AG09319 (cell line): ENCODE data around the gene KPNA6.

Experiments
- DNase-seq: peaks from one replicate; pipeline ENCODE4 v3.0.0-alpha.2; 2010; ENCODE audit warnings: low read depth; ENCODE audit errors: extremely low read depth
- TF ChIP-seq, protein P1 (sequence below): IDR thresholded peaks from 2 replicates; pipeline ENCODE4 v1.5.1; 2011; ENCODE audit warnings: low read depth, mild to moderate bottlenecking, inconsistent platforms, low read length, moderate library complexity

KPNA6 gene

DNA sequence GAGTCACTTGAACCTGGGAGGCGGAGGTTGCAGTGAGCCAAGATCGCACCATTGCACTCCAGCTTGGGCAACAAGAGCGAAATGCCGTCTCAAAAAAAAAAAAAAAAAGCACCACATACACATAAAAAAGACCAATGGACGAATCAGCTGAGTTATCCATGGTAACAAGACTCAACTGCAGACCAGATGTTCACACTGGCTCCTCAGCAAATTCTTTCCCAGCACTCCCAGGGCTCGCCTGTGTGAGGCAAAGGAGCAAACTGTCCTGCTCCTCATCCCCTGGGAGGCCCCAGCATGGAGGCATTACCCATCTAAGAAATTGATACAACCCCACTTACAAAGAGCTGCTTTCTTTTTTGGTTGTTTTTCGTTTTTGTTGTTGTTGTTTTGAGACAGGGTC is 111.2 kb downstream of the KPNA6 start:
- no peak for DNase-seq
- TF ChIP-seq, protein P1, sequence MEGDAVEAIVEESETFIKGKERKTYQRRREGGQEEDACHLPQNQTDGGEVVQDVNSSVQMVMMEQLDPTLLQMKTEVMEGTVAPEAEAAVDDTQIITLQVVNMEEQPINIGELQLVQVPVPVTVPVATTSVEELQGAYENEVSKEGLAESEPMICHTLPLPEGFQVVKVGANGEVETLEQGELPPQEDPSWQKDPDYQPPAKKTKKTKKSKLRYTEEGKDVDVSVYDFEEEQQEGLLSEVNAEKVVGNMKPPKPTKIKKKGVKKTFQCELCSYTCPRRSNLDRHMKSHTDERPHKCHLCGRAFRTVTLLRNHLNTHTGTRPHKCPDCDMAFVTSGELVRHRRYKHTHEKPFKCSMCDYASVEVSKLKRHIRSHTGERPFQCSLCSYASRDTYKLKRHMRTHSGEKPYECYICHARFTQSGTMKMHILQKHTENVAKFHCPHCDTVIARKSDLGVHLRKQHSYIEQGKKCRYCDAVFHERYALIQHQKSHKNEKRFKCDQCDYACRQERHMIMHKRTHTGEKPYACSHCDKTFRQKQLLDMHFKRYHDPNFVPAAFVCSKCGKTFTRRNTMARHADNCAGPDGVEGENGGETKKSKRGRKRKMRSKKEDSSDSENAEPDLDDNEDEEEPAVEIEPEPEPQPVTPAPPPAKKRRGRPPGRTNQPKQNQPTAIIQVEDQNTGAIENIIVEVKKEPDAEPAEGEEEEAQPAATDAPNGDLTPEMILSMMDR: no peak

DNA sequence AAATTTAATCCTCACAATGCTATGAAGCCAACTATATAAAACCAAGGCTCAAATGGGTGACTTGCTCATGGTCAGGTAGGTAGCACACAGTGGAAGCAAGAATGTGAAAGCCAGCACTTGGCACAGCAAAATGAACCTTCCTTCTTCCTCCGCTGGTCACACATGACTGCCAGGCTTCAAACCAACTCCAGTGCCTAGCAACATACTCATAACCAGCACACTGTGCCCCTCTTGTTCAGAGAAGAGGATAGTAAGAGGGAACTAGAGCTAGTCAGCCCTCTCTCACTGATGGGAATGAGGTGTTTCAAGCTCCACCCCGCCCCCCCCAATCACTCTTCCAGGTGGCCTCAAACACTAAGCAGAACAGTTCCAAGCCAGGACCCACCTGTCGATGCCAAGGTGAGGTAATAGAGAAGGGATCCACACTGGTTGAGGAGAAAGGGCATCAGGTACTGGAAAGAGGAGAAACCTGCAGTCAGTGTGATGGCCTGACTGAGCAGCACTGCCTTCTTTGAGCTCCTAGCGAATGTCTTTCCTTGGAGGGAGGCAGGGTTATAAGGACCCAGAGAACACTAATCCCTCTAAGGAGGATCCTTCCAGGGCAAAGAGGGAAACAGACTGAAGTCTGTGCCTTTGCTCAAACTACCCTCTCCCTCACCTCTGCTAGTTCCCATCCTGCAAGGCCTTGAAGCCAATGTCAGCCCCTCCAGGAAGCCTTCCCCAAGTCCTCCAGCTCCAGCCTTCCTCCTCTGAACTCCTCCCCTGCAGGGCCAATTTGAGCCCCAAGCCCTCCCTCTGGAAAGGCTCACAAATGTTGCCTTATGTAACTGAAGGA is 113.1 kb downstream of the KPNA6 start:
- DNase-seq: no peak
- TF ChIP-seq, protein P1: no peak

DNA sequence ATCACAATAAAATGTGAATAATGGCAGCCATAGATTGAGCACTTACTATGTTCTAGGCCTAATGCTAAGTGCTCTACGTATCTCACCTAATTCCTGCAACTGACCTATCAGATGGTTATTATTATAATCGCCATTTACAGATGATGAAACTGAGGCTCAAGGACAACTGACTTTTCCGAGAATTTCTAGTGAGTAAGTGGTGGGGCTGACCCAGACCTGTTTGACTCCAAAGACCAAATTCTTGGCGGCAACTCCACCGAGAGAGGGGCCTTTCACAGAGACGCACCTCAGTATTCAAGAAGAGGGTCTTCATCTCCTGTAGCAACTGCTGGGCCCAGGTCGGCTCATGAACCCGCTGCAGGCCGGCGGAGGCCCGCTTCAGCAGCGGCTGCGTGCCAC is 113.7 kb downstream of the KPNA6 start:
- DNase-seq: no peak
- TF ChIP-seq, protein P1: no peak

DNA sequence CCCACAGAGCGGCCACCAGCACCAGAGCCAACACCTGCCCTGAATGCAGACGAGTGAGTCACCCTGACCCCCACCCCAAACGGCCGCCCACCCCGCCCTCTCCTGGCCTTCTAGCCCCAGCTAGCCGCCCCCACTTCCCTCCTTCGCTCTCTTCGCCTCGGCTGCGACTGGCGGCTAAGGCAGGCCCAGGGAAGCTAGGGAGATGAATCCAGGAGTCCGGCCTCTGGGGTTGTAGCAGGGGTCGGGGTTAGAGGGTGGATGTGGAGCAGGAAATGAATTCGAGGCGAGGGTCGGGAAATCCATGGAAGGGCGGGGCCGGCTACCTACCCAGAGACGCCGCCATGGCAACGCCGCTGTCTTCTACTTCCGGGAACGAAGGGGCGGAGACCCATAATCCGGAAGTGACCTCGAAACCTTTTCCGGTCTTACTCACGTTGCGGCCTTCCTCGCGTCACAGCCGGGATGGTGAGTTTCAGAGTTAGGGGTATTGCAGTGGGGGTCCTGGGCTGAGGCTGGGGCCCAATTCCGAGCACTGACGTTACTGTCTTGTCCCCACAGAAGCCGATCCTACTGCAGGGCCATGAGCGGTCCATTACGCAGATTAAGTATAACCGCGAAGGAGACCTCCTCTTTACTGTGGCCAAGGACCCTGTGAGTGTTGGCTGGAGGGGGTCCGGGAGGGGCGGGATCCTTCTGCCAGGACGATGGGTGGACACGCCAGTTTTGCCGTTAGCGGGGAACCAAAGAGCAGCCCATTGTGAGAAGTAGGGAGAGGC is 114.3 kb downstream of the KPNA6 start, which contains the start of the genes EIF3I and TMEM234:
EIF3I (plus strand) TSS at position 428 of the 776 bp plus-strand sequence; CDS start at position 463, 35 bp downstream.
TMEM234 (minus strand) TSS at position 374 of the 776 bp plus-strand sequence; CDS start at position 343, 31 bp downstream.
- TF ChIP-seq, protein P1: no peak
- DNase-seq: no peak

DNA sequence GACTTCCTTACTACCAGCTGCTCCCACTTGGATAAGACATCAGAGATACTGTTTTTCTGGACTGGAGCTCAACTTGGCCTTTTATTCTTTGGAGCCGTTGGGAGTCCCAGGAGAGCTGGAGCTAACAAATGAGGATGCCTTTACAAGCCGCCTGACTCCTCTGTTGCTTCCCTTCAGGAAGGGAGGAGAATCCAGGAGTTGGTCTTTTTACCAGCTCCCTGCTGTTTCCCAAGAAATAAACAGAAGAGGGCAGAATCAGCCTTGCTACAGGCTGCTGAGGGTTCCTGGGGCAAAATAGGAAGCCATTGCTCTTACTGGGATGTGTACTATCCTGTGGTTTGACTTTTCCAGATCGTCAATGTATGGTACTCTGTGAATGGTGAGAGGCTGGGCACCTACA is 115.8 kb downstream of the KPNA6 start:
- no peak for DNase-seq
- TF ChIP-seq, protein P1: no peak

DNA sequence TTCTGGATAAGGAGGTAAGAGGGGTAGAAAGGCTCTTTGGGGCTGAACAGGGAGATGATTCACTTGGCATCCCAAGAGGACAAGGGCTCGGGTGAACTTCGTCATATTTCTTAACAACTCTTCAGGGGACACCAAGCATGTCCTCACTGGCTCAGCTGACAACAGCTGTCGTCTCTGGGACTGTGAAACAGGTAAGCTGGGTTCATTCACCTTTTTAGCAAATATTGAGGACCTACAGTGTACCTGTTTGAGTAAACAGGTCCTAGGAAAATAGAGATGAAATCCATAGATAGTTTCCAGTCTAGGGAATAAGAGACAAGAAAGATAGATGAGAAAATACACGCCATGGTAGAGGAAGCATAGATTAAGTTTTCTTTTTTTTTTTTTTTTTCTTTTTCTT is 116.4 kb downstream of the KPNA6 start:
- DNase-seq: no peak
- TF ChIP-seq, protein P1: no peak
